Measurements from ENCODE around the gene SGCD.

SGCD gene

GRCh38 chr5:156481741-156482140, 154.8 kb downstream of the SGCD start:
- no peak for DNase-seq
- no CpG with 5 or more reads among the region's 4 CpGs for WGBS (ENCODE audit: extremely low coverage, insufficient coverage, low lambda C conversion rate)
- no peak overlapping the region for H2BK5ac ChIP-seq (ENCODE audit: low read length)
- H3K9ac ChIP-seq (ENCODE audit: low read length): no peak overlapping the region
- no peak overlapping the region for H3K23ac ChIP-seq (ENCODE audit: low read length)
- no peak overlapping the region for H4K8ac ChIP-seq (ENCODE audit: low read depth, low read length)
- H3K18ac ChIP-seq (ENCODE audit: low read length): no peak overlapping the region
- no peak overlapping the region for H2BK15ac ChIP-seq (replicated peaks; ENCODE audit: low read depth)
- no peaks in the 10 kb centered on the region for H3K79me2 ChIP-seq (ENCODE audit: control insufficient read depth, insufficient read depth, low read length)
- no peaks in the 10 kb centered on the region for H3K36me3 ChIP-seq (ENCODE audit: control insufficient read depth, insufficient read depth, low read length)
- no peak overlapping the region for H3K4me3 ChIP-seq (ENCODE audit: low read length)
- H3K79me1 ChIP-seq (ENCODE audit: low read length): no peaks in the 10 kb centered on the region
- H3K27me3 ChIP-seq (ENCODE audit: insufficient read depth, low read length, poor library complexity): no peaks in the 10 kb centered on the region
- no peak overlapping the region for H2BK120ac ChIP-seq (ENCODE audit: low read depth, low read length)
- H3K27ac ChIP-seq (ENCODE audit: low read depth, low read length): no peak overlapping the region
- no peak overlapping the region for H4K5ac ChIP-seq (ENCODE audit: low read length)
- no peak overlapping the region for H2AK5ac ChIP-seq (ENCODE audit: low read length)
- H3K4ac ChIP-seq (ENCODE audit: low read depth, low read length): no peak overlapping the region
- H3K56ac ChIP-seq (ENCODE audit: low read length): no peak overlapping the region
- no peaks in the 10 kb centered on the region for H3K4me1 ChIP-seq (ENCODE audit: control insufficient read depth, low read depth, low read length)
- H3K4me2 ChIP-seq (ENCODE audit: low read length): no peak overlapping the region

GRCh38 chr5:156482818-156483217, 155.9 kb downstream of the SGCD start:
- no peak for DNase-seq

DNA sequence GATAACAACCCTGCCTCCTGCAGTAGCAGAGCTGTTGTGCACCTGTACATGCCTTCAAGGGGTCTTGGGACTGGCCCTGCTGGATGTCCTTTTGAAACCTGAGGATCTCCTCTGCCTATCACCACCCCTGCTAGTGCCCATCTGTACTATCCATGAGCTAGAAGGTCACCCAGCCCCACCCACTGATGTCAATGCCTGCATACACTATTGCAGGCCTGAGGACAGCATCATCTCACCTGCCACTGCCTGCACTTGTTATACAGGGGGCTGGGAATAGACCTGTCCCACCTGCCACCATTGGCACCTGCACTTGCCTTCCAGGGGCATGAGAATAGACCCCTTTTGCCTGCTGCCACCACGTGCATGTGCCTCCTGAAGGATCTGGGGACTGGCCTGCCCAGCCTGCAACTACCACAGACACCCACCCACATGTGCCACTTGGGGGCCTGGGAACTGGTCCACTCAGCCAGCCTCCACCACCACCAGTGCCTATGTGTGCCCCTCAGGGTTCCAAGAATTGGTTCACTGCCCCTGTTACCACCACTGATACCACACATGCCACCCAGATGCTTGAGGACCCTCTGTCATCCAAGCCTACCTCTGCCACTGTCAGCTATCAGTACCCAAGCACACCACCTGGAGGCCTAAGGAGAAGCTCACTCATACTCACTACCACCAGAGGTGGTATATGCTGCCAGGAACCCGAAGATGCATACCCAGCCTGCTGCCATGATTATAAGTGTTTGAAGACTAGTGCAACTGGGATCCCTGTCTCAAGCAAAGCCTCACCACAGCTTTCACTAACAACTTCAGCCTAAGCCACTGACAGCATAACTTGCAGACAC, 159.7 kb downstream of the SGCD start:
- no peak overlapping the region for H2BK120ac ChIP-seq (ENCODE audit: low read depth, low read length)
- no peaks in the 10 kb centered on the region for H3K4me1 ChIP-seq (ENCODE audit: control insufficient read depth, low read depth, low read length)
- H3K23ac ChIP-seq (ENCODE audit: low read length): no peak overlapping the region
- no peaks in the 10 kb centered on the region for H3K79me1 ChIP-seq (ENCODE audit: low read length)
- H2BK5ac ChIP-seq (ENCODE audit: low read length): no peak overlapping the region
- H3K4ac ChIP-seq (ENCODE audit: low read depth, low read length): no peak overlapping the region
- no peak overlapping the region for H4K8ac ChIP-seq (ENCODE audit: low read depth, low read length)
- no peak overlapping the region for H3K4me2 ChIP-seq (ENCODE audit: low read length)
- H4K5ac ChIP-seq (ENCODE audit: low read length): no peak overlapping the region
- no peak overlapping the region for H3K27ac ChIP-seq (ENCODE audit: low read depth, low read length)
- H3K9ac ChIP-seq (ENCODE audit: low read length): no peak overlapping the region
- H3K4me3 ChIP-seq (ENCODE audit: low read length): no peak overlapping the region
- H2BK15ac ChIP-seq (replicated peaks; ENCODE audit: low read depth): no peak overlapping the region
- H2AK5ac ChIP-seq (ENCODE audit: low read length): no peak overlapping the region
- no peaks in the 10 kb centered on the region for H3K79me2 ChIP-seq (ENCODE audit: control insufficient read depth, insufficient read depth, low read length)
- no peak overlapping the region for H3K18ac ChIP-seq (ENCODE audit: low read length)
- H3K27me3 ChIP-seq (ENCODE audit: insufficient read depth, low read length, poor library complexity): no peaks in the 10 kb centered on the region
- no peaks in the 10 kb centered on the region for H3K36me3 ChIP-seq (ENCODE audit: control insufficient read depth, insufficient read depth, low read length)
- no CpG with 5 or more reads among the region's 2 CpGs for WGBS (ENCODE audit: extremely low coverage, insufficient coverage, low lambda C conversion rate)
- DNase-seq: no peak
- no peak overlapping the region for H3K56ac ChIP-seq (ENCODE audit: low read length)

More at GRCh38 chr5:156482818-156483217, 155.9 kb downstream of the SGCD start:
- no peak overlapping the region for H3K18ac ChIP-seq (ENCODE audit: low read length)
- H2BK15ac ChIP-seq (replicated peaks; ENCODE audit: low read depth): no peak overlapping the region
- no peak overlapping the region for H4K5ac ChIP-seq (ENCODE audit: low read length)
- H3K9ac ChIP-seq (ENCODE audit: low read length): no peak overlapping the region
- H3K4me1 ChIP-seq (ENCODE audit: control insufficient read depth, low read depth, low read length): no peaks in the 10 kb centered on the region
- H3K79me2 ChIP-seq (ENCODE audit: control insufficient read depth, insufficient read depth, low read length): no peaks in the 10 kb centered on the region
- H3K4ac ChIP-seq (ENCODE audit: low read depth, low read length): no peak overlapping the region
- H3K4me3 ChIP-seq (ENCODE audit: low read length): no peak overlapping the region
- no peak overlapping the region for H3K56ac ChIP-seq (ENCODE audit: low read length)
- no peak overlapping the region for H4K8ac ChIP-seq (ENCODE audit: low read depth, low read length)
- H2AK5ac ChIP-seq (ENCODE audit: low read length): no peak overlapping the region
- no peak overlapping the region for H2BK5ac ChIP-seq (ENCODE audit: low read length)
- no peak overlapping the region for H3K23ac ChIP-seq (ENCODE audit: low read length)
- H2BK120ac ChIP-seq (ENCODE audit: low read depth, low read length): no peak overlapping the region
- no peaks in the 10 kb centered on the region for H3K36me3 ChIP-seq (ENCODE audit: control insufficient read depth, insufficient read depth, low read length)
- H3K79me1 ChIP-seq (ENCODE audit: low read length): no peaks in the 10 kb centered on the region
- no peaks in the 10 kb centered on the region for H3K27me3 ChIP-seq (ENCODE audit: insufficient read depth, low read length, poor library complexity)
- no peak overlapping the region for H3K27ac ChIP-seq (ENCODE audit: low read depth, low read length)
- H3K4me2 ChIP-seq (ENCODE audit: low read length): no peak overlapping the region

GRCh38 chr5:156491766-156492165, 164.8 kb downstream of the SGCD start:
- H3K79me1 ChIP-seq (ENCODE audit: low read length): no peaks in the 10 kb centered on the region
- DNase-seq: no peak
- H2BK5ac ChIP-seq (ENCODE audit: low read length): no peak overlapping the region
- H3K4me2 ChIP-seq (ENCODE audit: low read length): no peak overlapping the region
- no CpG with 5 or more reads among the region's 1 CpG for WGBS (ENCODE audit: extremely low coverage, insufficient coverage, low lambda C conversion rate)
- H3K9ac ChIP-seq (ENCODE audit: low read length): no peak overlapping the region
- H4K8ac ChIP-seq (ENCODE audit: low read depth, low read length): no peak overlapping the region
- no peaks in the 10 kb centered on the region for H3K79me2 ChIP-seq (ENCODE audit: control insufficient read depth, insufficient read depth, low read length)
- H3K56ac ChIP-seq (ENCODE audit: low read length): no peak overlapping the region
- no peaks in the 10 kb centered on the region for H3K4me1 ChIP-seq (ENCODE audit: control insufficient read depth, low read depth, low read length)
- H3K23ac ChIP-seq (ENCODE audit: low read length): no peak overlapping the region
- H3K4me3 ChIP-seq (ENCODE audit: low read length): no peak overlapping the region
- no peak overlapping the region for H3K27ac ChIP-seq (ENCODE audit: low read depth, low read length)
- H3K4ac ChIP-seq (ENCODE audit: low read depth, low read length): no peak overlapping the region
- no peak overlapping the region for H4K5ac ChIP-seq (ENCODE audit: low read length)
- H2BK15ac ChIP-seq (replicated peaks; ENCODE audit: low read depth): no peak overlapping the region
- H2BK120ac ChIP-seq (ENCODE audit: low read depth, low read length): no peak overlapping the region
- no peak overlapping the region for H2AK5ac ChIP-seq (ENCODE audit: low read length)
- no peak overlapping the region for H3K18ac ChIP-seq (ENCODE audit: low read length)
- no peaks in the 10 kb centered on the region for H3K27me3 ChIP-seq (ENCODE audit: insufficient read depth, low read length, poor library complexity)
- H3K36me3 ChIP-seq (ENCODE audit: control insufficient read depth, insufficient read depth, low read length): no peaks in the 10 kb centered on the region

- H3K4ac ChIP-seq (ENCODE audit: low read depth, low read length): no peak overlapping the region
- no peak overlapping the region for H2BK15ac ChIP-seq (replicated peaks; ENCODE audit: low read depth)
- no peak overlapping the region for H3K9ac ChIP-seq (ENCODE audit: low read length)
- H3K4me3 ChIP-seq (ENCODE audit: low read length): no peak overlapping the region
- no peak overlapping the region for H4K8ac ChIP-seq (ENCODE audit: low read depth, low read length)
- H4K5ac ChIP-seq (ENCODE audit: low read length): no peak overlapping the region
- H3K79me1 ChIP-seq (ENCODE audit: low read length): no peaks in the 10 kb centered on the region
- no peaks in the 10 kb centered on the region for H3K36me3 ChIP-seq (ENCODE audit: control insufficient read depth, insufficient read depth, low read length)
- no peaks in the 10 kb centered on the region for H3K4me1 ChIP-seq (ENCODE audit: control insufficient read depth, low read depth, low read length)
- no peaks in the 10 kb centered on the region for H3K79me2 ChIP-seq (ENCODE audit: control insufficient read depth, insufficient read depth, low read length)
- H3K27me3 ChIP-seq (ENCODE audit: insufficient read depth, low read length, poor library complexity): no peaks in the 10 kb centered on the region
- no peak overlapping the region for H2BK120ac ChIP-seq (ENCODE audit: low read depth, low read length)
- no CpG with 5 or more reads among the region's 3 CpGs for WGBS (ENCODE audit: extremely low coverage, insufficient coverage, low lambda C conversion rate)
- no peak overlapping the region for H3K23ac ChIP-seq (ENCODE audit: low read length)
- H3K4me2 ChIP-seq (ENCODE audit: low read length): no peak overlapping the region
- H3K56ac ChIP-seq (ENCODE audit: low read length): no peak overlapping the region
- DNase-seq: no peak
- no peak overlapping the region for H2BK5ac ChIP-seq (ENCODE audit: low read length)
- H3K27ac ChIP-seq (ENCODE audit: low read depth, low read length): no peak overlapping the region
- no peak overlapping the region for H3K18ac ChIP-seq (ENCODE audit: low read length)
- H2AK5ac ChIP-seq (ENCODE audit: low read length): no peak overlapping the region
Measured at GRCh38 chr5:156496291-156496690, 169.3 kb downstream of the SGCD start.

- no peak overlapping the region for H3K56ac ChIP-seq (ENCODE audit: low read length)
- H3K4me1 ChIP-seq (ENCODE audit: control insufficient read depth, low read depth, low read length): no peaks in the 10 kb centered on the region
- no peak overlapping the region for H3K9ac ChIP-seq (ENCODE audit: low read length)
- no peak overlapping the region for H2BK120ac ChIP-seq (ENCODE audit: low read depth, low read length)
- H2BK5ac ChIP-seq (ENCODE audit: low read length): no peak overlapping the region
- H4K5ac ChIP-seq (ENCODE audit: low read length): no peak overlapping the region
- no peak overlapping the region for H3K23ac ChIP-seq (ENCODE audit: low read length)
- H3K4me3 ChIP-seq (ENCODE audit: low read length): no peak overlapping the region
- no peak overlapping the region for H3K18ac ChIP-seq (ENCODE audit: low read length)
- no peak for DNase-seq
- no peak overlapping the region for H4K8ac ChIP-seq (ENCODE audit: low read depth, low read length)
- no peak overlapping the region for H3K27ac ChIP-seq (ENCODE audit: low read depth, low read length)
- no peaks in the 10 kb centered on the region for H3K79me1 ChIP-seq (ENCODE audit: low read length)
- H2AK5ac ChIP-seq (ENCODE audit: low read length): no peak overlapping the region
- H3K79me2 ChIP-seq (ENCODE audit: control insufficient read depth, insufficient read depth, low read length): no peaks in the 10 kb centered on the region
- no CpG with 5 or more reads among the region's 3 CpGs for WGBS (ENCODE audit: extremely low coverage, insufficient coverage, low lambda C conversion rate)
- H2BK15ac ChIP-seq (replicated peaks; ENCODE audit: low read depth): no peak overlapping the region
- H3K27me3 ChIP-seq (ENCODE audit: insufficient read depth, low read length, poor library complexity): no peaks in the 10 kb centered on the region
- H3K4me2 ChIP-seq (ENCODE audit: low read length): no peak overlapping the region
- no peaks in the 10 kb centered on the region for H3K36me3 ChIP-seq (ENCODE audit: control insufficient read depth, insufficient read depth, low read length)
- no peak overlapping the region for H3K4ac ChIP-seq (ENCODE audit: low read depth, low read length)
Measured at GRCh38 chr5:156497804-156498208, 170.8 kb downstream of the SGCD start.
